MM.1S (cell line): ENCODE measurements around the gene SGCG.

Experiments
- DNase-seq: peaks from one replicate; pipeline ENCODE4 v3.0.0-alpha.2; 2015
- H2AFZ ChIP-seq: fragments of 300-600 bp; sonication (generic); 2 replicates; pipeline ENCODE4 v1.6.0; 2016; ENCODE audit warnings: antibody characterized with exemption, low read length
- H3F3A ChIP-seq: fragments of 300-600 bp; sonication (generic); 2 replicates; pipeline ENCODE4 v1.6.1; 2016; ENCODE audit warnings: mild to moderate bottlenecking, antibody characterized with exemption, low read length, moderate library complexity, mixed read lengths; ENCODE audit not compliant: insufficient read depth
- H3K27ac ChIP-seq: fragments of 300-600 bp; sonication (generic); 2 replicates; pipeline ENCODE4 v1.5.1; 2016; ENCODE audit warnings: mild to moderate bottlenecking, low read length
- H3K27me3 ChIP-seq: fragments of 300-600 bp; sonication (generic); replicated peaks from 2 replicates; pipeline ENCODE4 v1.6.0; 2016; ENCODE audit warnings: low read length; ENCODE audit not compliant: insufficient read depth
- H3K36me3 ChIP-seq: fragments of 300-600 bp; sonication (generic); replicated peaks from 2 replicates; pipeline ENCODE4 v1.6.1; 2016; ENCODE audit warnings: mild to moderate bottlenecking, low read length, mixed read lengths; ENCODE audit not compliant: insufficient read depth
- H3K4me1 ChIP-seq: fragments of 300-600 bp; sonication (generic); 2 replicates; pipeline ENCODE4 v1.6.1; 2016; ENCODE audit warnings: low read length, mixed read lengths
- H3K4me2 ChIP-seq: fragments of 300-600 bp; sonication (generic); 2 replicates; pipeline ENCODE4 v1.6.0; 2016; ENCODE audit warnings: low read depth, low read length
- H3K4me3 ChIP-seq: fragments of 300-600 bp; sonication (generic); 2 replicates; pipeline ENCODE4 v1.5.1; 2016; ENCODE audit warnings: low read length, mixed read lengths
- H3K79me2 ChIP-seq: fragments of 300-600 bp; sonication (generic); 2 replicates; pipeline ENCODE4 v1.6.1; 2016; ENCODE audit warnings: mixed run types, low read length, mixed read lengths
- H3K9ac ChIP-seq: fragments of 300-600 bp; sonication (generic); 2 replicates; pipeline ENCODE4 v1.6.1; 2016; ENCODE audit warnings: low read length, mixed read lengths
- H3K9me2 ChIP-seq: fragments of 300-600 bp; sonication (generic); replicated peaks from 2 replicates; pipeline ENCODE4 v1.6.1; 2016; ENCODE audit warnings: mild to moderate bottlenecking, low read length, mixed read lengths; ENCODE audit not compliant: insufficient read depth
- H3K9me3 ChIP-seq: fragments of 300-600 bp; sonication (generic); replicated peaks from 2 replicates; pipeline ENCODE4 v1.6.1; 2016; ENCODE audit warnings: mild to moderate bottlenecking, low read length, mixed read lengths; ENCODE audit not compliant: insufficient read depth
- H4K20me1 ChIP-seq: fragments of 300-600 bp; sonication (generic); 2 replicates; pipeline ENCODE4 v1.6.1; 2016; ENCODE audit warnings: mild to moderate bottlenecking, low read length, moderate library complexity, mixed read lengths; ENCODE audit not compliant: insufficient read depth
- EZH2 ChIP-seq: fragments of 300-600 bp; sonication (generic); optimal IDR thresholded peaks from 2 replicates; pipeline ENCODE3; 2017; ENCODE audit warnings: low read depth, mild to moderate bottlenecking, antibody characterized with exemption, low read length, mixed read lengths
- EZH2phosphoT487 ChIP-seq: fragments of 300-600 bp; sonication (generic); IDR thresholded peaks from 2 replicates; pipeline ENCODE4 v1.6.1; 2018; ENCODE audit warnings: antibody characterized with exemption, low read length
- TF ChIP-seq, protein P1 (sequence below): fragments of 300-600 bp; sonication (generic); IDR thresholded peaks from 2 replicates; pipeline ENCODE4 v1.5.1; 2016; ENCODE audit warnings: antibody characterized with exemption, low read length, mixed read lengths

Gene SGCG

DNA sequence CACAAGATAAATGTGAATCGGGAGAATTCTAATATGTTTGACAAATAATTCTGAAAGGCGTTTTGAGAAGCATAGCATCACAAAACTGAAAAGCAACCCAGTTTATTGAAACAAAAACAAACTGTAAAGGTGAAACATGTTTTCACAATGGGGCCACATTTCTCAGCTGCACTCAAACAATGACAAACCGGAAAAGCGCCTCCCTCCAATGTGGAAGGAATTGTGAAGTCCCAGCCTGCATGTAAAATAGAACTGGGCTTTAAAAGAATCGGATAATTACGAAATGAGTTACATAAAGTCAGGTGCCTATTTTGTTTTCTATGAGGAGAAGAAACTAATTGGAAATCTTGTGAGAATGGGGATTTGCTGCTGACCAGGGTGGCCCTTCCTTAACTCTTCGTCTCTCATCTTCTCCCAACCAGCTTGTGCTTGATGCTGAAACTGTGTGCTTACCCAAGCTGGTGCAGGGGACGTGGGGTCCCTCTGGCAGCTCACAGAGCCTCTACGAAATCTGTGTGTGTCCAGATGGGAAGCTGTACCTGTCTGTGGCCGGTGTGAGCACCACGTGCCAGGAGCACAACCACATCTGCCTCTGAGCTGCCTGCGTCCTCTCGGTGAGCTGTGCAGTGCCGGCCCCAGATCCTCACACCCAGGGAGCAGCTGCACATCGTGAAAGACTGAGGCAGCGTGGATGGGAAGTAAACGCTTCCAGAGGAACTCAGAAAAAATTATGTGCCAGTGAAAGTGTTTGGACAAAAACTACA, 143.3 kb downstream of the SGCG start:
- no peak overlapping the region for H2AFZ ChIP-seq
- H3K4me2 ChIP-seq: no peak overlapping the region
- no peaks in the 10 kb centered on the region for H3K79me2 ChIP-seq
- no peak overlapping the region for H3K27ac ChIP-seq
- H4K20me1 ChIP-seq: no peaks in the 10 kb centered on the region
- H3K4me1 ChIP-seq: no peaks in the 10 kb centered on the region
- H3K9ac ChIP-seq: no peak overlapping the region
- H3K36me3 ChIP-seq: no peaks in the 10 kb centered on the region
- DNase-seq: no peak
- no peaks in the 10 kb centered on the region for H3K9me2 ChIP-seq
- no peaks in the 10 kb centered on the region for H3F3A ChIP-seq
- no peaks in the 10 kb centered on the region for H3K27me3 ChIP-seq
- H3K4me3 ChIP-seq: no peak overlapping the region
- no peak for TF ChIP-seq EZH2
- TF ChIP-seq EZH2phosphoT487: no peak
- TF ChIP-seq, protein P1, sequence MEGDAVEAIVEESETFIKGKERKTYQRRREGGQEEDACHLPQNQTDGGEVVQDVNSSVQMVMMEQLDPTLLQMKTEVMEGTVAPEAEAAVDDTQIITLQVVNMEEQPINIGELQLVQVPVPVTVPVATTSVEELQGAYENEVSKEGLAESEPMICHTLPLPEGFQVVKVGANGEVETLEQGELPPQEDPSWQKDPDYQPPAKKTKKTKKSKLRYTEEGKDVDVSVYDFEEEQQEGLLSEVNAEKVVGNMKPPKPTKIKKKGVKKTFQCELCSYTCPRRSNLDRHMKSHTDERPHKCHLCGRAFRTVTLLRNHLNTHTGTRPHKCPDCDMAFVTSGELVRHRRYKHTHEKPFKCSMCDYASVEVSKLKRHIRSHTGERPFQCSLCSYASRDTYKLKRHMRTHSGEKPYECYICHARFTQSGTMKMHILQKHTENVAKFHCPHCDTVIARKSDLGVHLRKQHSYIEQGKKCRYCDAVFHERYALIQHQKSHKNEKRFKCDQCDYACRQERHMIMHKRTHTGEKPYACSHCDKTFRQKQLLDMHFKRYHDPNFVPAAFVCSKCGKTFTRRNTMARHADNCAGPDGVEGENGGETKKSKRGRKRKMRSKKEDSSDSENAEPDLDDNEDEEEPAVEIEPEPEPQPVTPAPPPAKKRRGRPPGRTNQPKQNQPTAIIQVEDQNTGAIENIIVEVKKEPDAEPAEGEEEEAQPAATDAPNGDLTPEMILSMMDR: no peak
- H3K9me3 ChIP-seq: no peaks in the 10 kb centered on the region

DNA sequence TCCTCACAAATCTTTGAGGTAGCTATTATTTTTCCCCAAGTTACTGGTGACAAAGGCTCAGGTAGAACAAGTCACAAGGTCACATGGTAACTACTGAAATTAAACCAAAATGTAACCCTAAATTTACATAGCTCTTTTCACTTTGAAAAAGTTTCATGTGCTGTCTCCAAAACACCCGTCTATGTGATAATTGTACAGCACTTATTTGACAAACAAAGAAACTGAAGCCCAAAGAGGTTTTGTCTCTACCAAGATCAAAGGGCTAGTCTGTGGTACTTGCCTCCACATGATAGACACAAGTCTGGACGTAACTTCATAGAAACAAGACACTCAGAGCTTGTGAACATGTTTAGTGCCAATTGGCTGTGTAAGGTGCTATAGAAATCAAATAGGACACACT, 144.4 kb downstream of the SGCG start:
- DNase-seq: no peak
- Histone ChIP-seq H3K27me3 (no peaks in the 10 kb centered on the region), H3K27ac (no peak overlapping the region), H3K4me3 (no peak overlapping the region), H2AFZ (no peak overlapping the region), H3F3A (no peaks in the 10 kb centered on the region), H3K4me2 (no peak overlapping the region), H3K36me3 (no peaks in the 10 kb centered on the region), H4K20me1 (no peaks in the 10 kb centered on the region), H3K9me2 (no peaks in the 10 kb centered on the region), H3K4me1 (no peaks in the 10 kb centered on the region), H3K79me2 (no peaks in the 10 kb centered on the region), H3K9ac (no peak overlapping the region), H3K9me3 (no peaks in the 10 kb centered on the region)
- TF ChIP-seq EZH2 (no peak), EZH2phosphoT487 (no peak)
- TF ChIP-seq, protein P1: no peak

DNA sequence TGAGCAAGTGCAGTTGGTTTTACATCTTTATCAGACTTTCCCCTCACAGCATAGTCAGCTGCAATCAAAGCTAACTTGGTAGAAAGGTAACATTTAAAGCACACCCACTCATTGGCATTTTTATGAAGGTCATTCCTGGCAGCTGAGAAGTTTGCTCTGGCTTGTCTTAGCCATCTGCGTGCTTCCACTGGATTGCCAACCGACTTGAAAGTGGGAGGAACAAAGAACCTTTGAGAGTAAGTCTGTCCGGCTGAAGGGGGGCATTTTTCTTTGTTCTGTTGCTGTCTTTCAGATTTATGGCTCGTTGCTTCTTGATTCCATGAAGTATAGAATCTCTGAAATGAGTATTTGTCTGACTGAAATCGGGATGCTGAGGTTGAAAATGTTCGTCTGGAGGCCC, 149.6 kb downstream of the SGCG start:
- no peaks in the 10 kb centered on the region for H3F3A ChIP-seq
- H3K9ac ChIP-seq: no peak overlapping the region
- no peak overlapping the region for H3K4me3 ChIP-seq
- no peak overlapping the region for H3K4me2 ChIP-seq
- no peak overlapping the region for H2AFZ ChIP-seq
- H3K79me2 ChIP-seq: no peaks in the 10 kb centered on the region
- H3K4me1 ChIP-seq: no peaks in the 10 kb centered on the region
- no peak for DNase-seq
- no peaks in the 10 kb centered on the region for H3K27me3 ChIP-seq
- H3K9me2 ChIP-seq: no peaks in the 10 kb centered on the region
- TF ChIP-seq, protein P1: no peak
- TF ChIP-seq EZH2phosphoT487 (no peak), EZH2 (no peak)
- H4K20me1 ChIP-seq: no peaks in the 10 kb centered on the region
- no peaks in the 10 kb centered on the region for H3K36me3 ChIP-seq
- H3K27ac ChIP-seq: no peak overlapping the region
- no peaks in the 10 kb centered on the region for H3K9me3 ChIP-seq
